IPS DF 19.7 (cell line): ENCODE data around the gene PRDM10.
"Not testable (repeated sequence)": the region's sequence is repeated elsewhere in the genome, so short reads cannot be mapped to it uniquely, and the experiment has no call there.

Experiments used
- DNase-seq: peaks from one replicate; pipeline ENCODE4 v3.0.0-alpha.2; 2013; ENCODE audit warnings: low read depth, low spot score

PRDM10 gene

GRCh38 chr11:129896062-129896461, 106.6 kb downstream of the PRDM10 start:
- DNase-seq = no peak

GRCh38 chr11:129895126-129896041, 107.3 kb downstream of the PRDM10 start, which contains the start of gene NFRKB:
Gene NFRKB, minus strand, starts transcription at chr11:129895578. Its CDS starts 2,729 bp downstream, at chr11:129892849.
- peak; percentile 56 for DNase-seq

- DNase-seq = no peak
Measured at GRCh38 chr11:129894278-129895125, 108.1 kb downstream of the PRDM10 start.

GRCh38 chr11:129888451-129888850, 114.2 kb downstream of the PRDM10 start:
- DNase-seq = no peak

GRCh38 chr11:129885381-129885780, 117.3 kb downstream of the PRDM10 start:
- no peak for DNase-seq

- DNase-seq = no peak
Measured at GRCh38 chr11:129884581-129884980, 118.1 kb downstream of the PRDM10 start.

- DNase-seq = no peak
Measured at GRCh38 chr11:129881570-129882170, 121.0 kb downstream of the PRDM10 start.

GRCh38 chr11:129880311-129880710, 122.3 kb downstream of the PRDM10 start:
- DNase-seq = no peak

GRCh38 chr11:129871914-129872313, 130.7 kb downstream of the PRDM10 start:
- DNase-seq = no peak

GRCh38 chr11:129868626-129869025, 134.0 kb downstream of the PRDM10 start:
- DNase-seq = not testable (repeated sequence)

GRCh38 chr11:129866311-129866710, 136.3 kb downstream of the PRDM10 start:
- DNase-seq = no peak

- no peak for DNase-seq
Measured at GRCh38 chr11:129865701-129866100, 136.9 kb downstream of the PRDM10 start.

GRCh38 chr11:129864811-129865210, 137.8 kb downstream of the PRDM10 start:
- no peak for DNase-seq

- DNase-seq = peak; percentile 40
Measured at GRCh38 chr11:129861702-129862522, 140.7 kb downstream of the PRDM10 start.

- DNase-seq = no peak
Measured at GRCh38 chr11:129856036-129856435, 146.6 kb downstream of the PRDM10 start.

GRCh38 chr11:129855086-129855485, 147.5 kb downstream of the PRDM10 start:
- DNase-seq = no peak

- no peak for DNase-seq
Measured at GRCh38 chr11:129854232-129854805, 148.3 kb downstream of the PRDM10 start.

- no peak for DNase-seq
Measured at GRCh38 chr11:129853518-129854231, 149.0 kb downstream of the PRDM10 start.

- DNase-seq = no peak
Measured at GRCh38 chr11:129852125-129852740, 150.4 kb downstream of the PRDM10 start.
